22Rv1 (cell line): ENCODE data around the gene JARID2.

Experiments used
- H3K27ac ChIP-seq: fragments of 450-650 bp; 2 replicates; pipeline ENCODE4 v1.5.1; 2017
- ZFX ChIP-seq: fragments of 450-650 bp; IDR thresholded peaks from 2 replicates; pipeline ENCODE4 v1.6.1; 2017; ENCODE audit warnings: antibody characterized with exemption, borderline replicate concordance
- TF ChIP-seq, protein P1 (sequence below): fragments of 450-650 bp; IDR thresholded peaks from 2 replicates; pipeline ENCODE4 v1.5.1; 2017; ENCODE audit warnings: mild to moderate bottlenecking

Gene JARID2

DNA sequence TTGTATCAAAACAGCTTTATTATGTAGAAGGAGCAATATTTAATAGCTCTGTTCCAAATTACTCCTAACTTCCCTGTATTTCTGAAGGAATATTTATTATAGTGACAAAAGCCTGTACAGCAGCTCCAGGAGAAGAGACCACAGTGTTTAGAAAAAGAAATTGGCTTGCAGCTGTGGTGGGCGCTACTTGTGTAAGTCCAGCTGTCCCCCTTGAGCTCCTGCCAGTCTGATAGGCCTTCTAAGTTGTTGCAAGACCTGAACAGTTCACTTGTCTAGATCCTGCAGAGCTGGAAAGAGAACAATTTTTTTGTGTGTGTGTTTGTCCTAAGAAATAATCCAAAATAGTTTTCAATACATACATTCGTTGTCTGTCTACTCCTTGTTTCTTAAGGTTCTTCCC, 86.6 kb downstream of the JARID2 start:
- TF ChIP-seq ZFX: no peak
- TF ChIP-seq, protein P1, sequence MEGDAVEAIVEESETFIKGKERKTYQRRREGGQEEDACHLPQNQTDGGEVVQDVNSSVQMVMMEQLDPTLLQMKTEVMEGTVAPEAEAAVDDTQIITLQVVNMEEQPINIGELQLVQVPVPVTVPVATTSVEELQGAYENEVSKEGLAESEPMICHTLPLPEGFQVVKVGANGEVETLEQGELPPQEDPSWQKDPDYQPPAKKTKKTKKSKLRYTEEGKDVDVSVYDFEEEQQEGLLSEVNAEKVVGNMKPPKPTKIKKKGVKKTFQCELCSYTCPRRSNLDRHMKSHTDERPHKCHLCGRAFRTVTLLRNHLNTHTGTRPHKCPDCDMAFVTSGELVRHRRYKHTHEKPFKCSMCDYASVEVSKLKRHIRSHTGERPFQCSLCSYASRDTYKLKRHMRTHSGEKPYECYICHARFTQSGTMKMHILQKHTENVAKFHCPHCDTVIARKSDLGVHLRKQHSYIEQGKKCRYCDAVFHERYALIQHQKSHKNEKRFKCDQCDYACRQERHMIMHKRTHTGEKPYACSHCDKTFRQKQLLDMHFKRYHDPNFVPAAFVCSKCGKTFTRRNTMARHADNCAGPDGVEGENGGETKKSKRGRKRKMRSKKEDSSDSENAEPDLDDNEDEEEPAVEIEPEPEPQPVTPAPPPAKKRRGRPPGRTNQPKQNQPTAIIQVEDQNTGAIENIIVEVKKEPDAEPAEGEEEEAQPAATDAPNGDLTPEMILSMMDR: no peak
- no peak overlapping the region for H3K27ac ChIP-seq

DNA sequence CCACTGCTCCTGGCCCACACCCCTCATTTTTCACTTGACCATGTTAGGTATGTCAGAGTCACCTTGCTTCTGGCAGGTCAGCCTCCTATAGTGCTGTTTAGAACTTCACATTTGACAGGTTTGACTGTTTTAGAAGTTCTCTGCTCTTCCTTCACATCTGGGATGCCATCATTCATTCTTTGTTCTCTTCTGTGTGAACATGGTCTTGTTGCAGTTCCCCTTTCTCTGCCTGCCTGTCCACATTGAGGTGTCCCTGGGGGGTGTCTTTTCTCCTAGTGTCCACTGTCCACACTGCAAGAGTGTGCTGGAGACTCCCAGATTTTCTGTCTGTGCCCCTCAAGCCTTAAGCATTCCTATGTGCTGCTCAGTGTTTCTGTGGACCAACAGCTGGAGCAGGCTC, 89.5 kb downstream of the JARID2 start:
- no peak overlapping the region for H3K27ac ChIP-seq
- no peak for TF ChIP-seq ZFX
- TF ChIP-seq, protein P1: no peak

DNA sequence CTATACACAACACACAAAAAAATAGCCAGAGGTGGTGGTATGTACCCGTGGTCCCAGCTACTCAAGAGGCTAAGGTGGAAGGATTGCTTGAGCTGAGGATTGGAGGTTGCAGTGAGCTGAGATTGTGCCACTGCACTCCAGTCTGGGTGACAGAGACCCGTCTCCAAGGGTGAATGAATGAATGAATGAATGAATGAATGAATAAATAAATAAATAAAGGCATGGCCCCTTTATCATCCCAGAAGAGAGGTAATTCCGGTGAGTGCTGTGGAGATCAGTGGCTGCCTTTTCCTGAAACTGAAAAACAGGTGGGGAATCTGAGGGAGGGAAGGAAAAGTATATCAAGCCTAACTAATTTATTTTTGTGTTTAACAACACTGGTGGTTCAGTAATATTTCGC, 90.0 kb downstream of the JARID2 start:
- H3K27ac ChIP-seq: no peak overlapping the region
- TF ChIP-seq ZFX: no peak
- TF ChIP-seq, protein P1: no peak

DNA sequence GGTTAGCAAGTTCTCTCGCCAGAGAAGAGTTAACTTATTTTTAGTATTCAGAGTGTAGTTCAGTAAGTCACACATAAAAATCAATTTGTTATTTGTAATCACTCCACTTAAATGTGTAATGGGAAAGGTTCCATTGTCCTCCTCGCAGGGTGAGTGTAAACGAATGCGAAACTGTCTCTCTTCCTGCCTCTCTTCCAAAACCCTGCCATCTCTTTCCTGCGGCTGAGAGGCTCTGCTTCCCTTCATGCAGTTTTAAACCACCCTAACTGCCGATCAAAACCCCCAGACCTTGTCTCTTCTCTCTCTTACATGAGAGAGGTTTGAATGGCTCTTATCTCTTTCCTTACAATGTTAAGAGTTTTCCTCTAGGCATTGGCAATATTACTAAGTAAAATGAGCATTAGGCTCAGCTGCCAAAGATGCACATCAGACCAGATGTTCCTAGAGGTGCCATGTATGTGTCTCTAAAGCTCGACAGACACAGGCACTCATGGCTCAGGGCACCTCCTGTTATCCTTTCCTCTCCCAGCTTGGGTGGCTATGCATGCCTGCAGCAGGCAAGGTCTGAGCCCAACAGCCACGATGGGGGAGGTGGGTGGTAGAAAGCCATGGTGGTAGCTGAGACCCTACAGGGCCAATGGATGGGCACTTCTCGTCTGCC, 91.2 kb downstream of the JARID2 start:
- H3K27ac ChIP-seq: no peak overlapping the region
- no peak for TF ChIP-seq ZFX
- TF ChIP-seq, protein P1: no peak

DNA sequence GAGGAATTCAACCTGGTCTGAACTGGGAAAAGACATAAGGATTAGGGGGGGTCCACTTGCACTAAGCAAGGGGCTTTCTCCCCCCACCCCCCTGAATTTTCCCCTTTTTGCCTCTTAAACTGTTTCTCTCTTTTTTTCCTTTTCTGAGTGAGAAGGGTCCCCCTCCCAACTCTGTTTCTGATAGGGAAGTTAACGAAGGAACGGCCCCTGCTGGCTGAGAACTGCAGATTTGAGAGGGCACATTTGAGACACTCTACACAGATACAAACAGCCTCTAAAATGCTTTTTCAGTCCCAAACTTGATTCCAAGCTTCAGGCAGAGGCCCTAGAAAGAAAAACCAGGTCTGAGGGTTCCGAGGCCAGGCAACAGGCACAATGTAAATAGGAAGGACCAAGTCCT, 91.7 kb downstream of the JARID2 start:
- no peak overlapping the region for H3K27ac ChIP-seq
- no peak for TF ChIP-seq ZFX
- TF ChIP-seq, protein P1: no peak

DNA sequence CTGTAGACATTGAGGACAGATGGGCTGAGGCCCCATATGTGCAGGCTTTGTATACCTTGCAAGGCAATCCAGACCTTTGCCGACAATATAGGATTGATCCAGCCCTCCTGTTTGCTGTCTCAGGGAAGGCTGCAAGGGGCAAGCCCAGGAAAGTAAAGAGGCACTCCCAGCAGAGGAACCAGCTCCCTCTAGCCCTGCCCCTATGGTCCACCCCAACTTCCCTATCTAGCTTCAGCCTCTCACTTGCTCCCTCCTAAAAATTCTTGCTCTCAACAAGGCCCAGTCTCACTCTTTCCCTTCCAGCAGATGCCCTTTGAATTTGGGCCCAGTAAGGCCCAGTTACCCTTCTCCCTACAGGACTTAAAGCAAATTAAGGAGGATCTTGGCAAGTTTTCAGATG, 92.6 kb downstream of the JARID2 start:
- H3K27ac ChIP-seq: no peak overlapping the region
- no peak for TF ChIP-seq ZFX
- TF ChIP-seq, protein P1: no peak

DNA sequence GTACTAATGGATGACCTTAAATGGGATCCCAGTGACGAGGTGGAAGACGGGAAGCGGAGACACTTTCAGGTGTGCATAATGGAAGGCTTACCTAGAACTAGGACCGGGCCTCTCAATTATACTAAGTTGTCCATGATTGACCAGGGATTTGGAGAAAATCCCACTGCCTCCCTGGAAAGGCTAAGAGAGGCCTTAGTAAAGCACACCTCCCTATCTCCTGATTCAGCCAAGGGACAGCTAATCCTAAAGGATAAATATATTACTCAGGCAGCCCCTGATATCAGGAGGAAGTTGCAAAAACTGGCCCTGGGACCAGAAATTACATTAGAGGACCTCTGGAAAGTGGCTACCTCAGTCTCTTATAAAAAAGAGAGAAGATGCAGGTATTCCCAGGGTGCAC, 93.2 kb downstream of the JARID2 start:
- TF ChIP-seq, protein P1: no peak
- TF ChIP-seq ZFX: no peak
- no peak overlapping the region for H3K27ac ChIP-seq
